K562 (cell line): ENCODE data around the gene LCNL1.

Source experiments
- JUND ChIP-seq, 2 experiments: IDR thresholded peaks; 2 replicates in 1 of 2; 3 replicates in 1 of 2; pipeline ENCODE4 v1.6.1; 2011; ENCODE audit warnings: borderline replicate concordance in 2 of 2, low read depth in 2 of 2, low read length in 2 of 2, improper control_type of control experiment in 1 of 2, missing biosample characterization in 1 of 2, missing genetic modification characterization in 1 of 2, missing genetic modification reagents in 1 of 2
- SMAD3 ChIP-seq: fragments of 450-650 bp; formaldehyde crosslinking; conservative IDR thresholded peaks from 2 replicates; pipeline ENCODE4 v1.4.0; 2020; ENCODE audit warnings: mild to moderate bottlenecking
- TARDBP ChIP-seq: fragments of 450-650 bp; IDR thresholded peaks from 2 replicates; pipeline ENCODE4 v1.6.1; 2016
- ZNF324 ChIP-seq: fragments of 250-450 bp; sonication (Bioruptor Pico); IDR thresholded peaks from 2 replicates; pipeline ENCODE4 v1.4.0; 2020; ENCODE audit warnings: mild to moderate bottlenecking

- TF ChIP-seq SMAD3 (CRISPR knock-in tag) (no peak), TARDBP (no peak), JUND (IDR thresholded peaks at IDR 0.05; ENCODE audit: borderline replicate concordance, low read depth, low read length) (no peak), JUND (tag; IDR thresholded peaks at IDR 0.05; ENCODE audit: borderline replicate concordance, low read depth, low read length) (no peak), ZNF324 (CRISPR knock-in tag) (no peak)
Measured at GRCh38 chr9:137023157-137023556, 40.4 kb downstream of the LCNL1 start.
